Forelimb muscle (tissue), 1 donor: Measurements from ENCODE around the gene CACNA1C. TPM values are rescaled to one million over a fixed set of nuclear protein-coding genes. Genes with fewer than 3 reads are reported as not detected.

ENCODE experiments used
- DNase-seq: peaks from one replicate; pipeline ENCODE4 v3.0.0-alpha.2; 2013; ENCODE audit warnings: low read depth
- polyA plus RNA-seq: library from polyadenylated mRNA; unstranded; fragments of 120-200 nt; gene quantifications from one replicate; pipeline ENCODE4 v1.2.1, GENCODE V29; 2013; ENCODE audit not compliant: insufficient read length

The CACNA1C gene
- polyA plus RNA-seq, 1 donor = 3.2 TPM

GRCh38 chr12:2548081-2548480 is 495.3 kb downstream of the CACNA1C start:
- DNase-seq = no peak

- no peak for DNase-seq
Observed at GRCh38 chr12:2550561-2551411, 498.0 kb downstream of the CACNA1C start.

GRCh38 chr12:2551412-2551900 is 498.7 kb downstream of the CACNA1C start:
- DNase-seq = no peak

- DNase-seq = no peak
Observed at GRCh38 chr12:2552000-2552756, 499.4 kb downstream of the CACNA1C start.

GRCh38 chr12:2553388-2554126 is 500.8 kb downstream of the CACNA1C start:
- no peak for DNase-seq

- no peak for DNase-seq
Observed at GRCh38 chr12:2555487-2556082, 502.8 kb downstream of the CACNA1C start.

GRCh38 chr12:2557597-2557996 is 504.8 kb downstream of the CACNA1C start:
- no peak for DNase-seq

GRCh38 chr12:2559931-2560330 is 507.1 kb downstream of the CACNA1C start:
- no peak for DNase-seq

GRCh38 chr12:2560356-2560755 is 507.6 kb downstream of the CACNA1C start:
- no peak for DNase-seq

GRCh38 chr12:2561367-2561766 is 508.6 kb downstream of the CACNA1C start:
- no peak for DNase-seq

- DNase-seq = no peak
Observed at GRCh38 chr12:2562400-2562799, 509.6 kb downstream of the CACNA1C start.

- no peak for DNase-seq
Observed at GRCh38 chr12:2563709-2564108, 510.9 kb downstream of the CACNA1C start.

- no peak for DNase-seq
Observed at GRCh38 chr12:2566161-2566560, 513.4 kb downstream of the CACNA1C start.

GRCh38 chr12:2567711-2568110 is 514.9 kb downstream of the CACNA1C start:
- no peak for DNase-seq

GRCh38 chr12:2570562-2570961 is 517.8 kb downstream of the CACNA1C start:
- DNase-seq = no peak

- DNase-seq = no peak
Observed at GRCh38 chr12:2574355-2574935, 521.7 kb downstream of the CACNA1C start.

- no peak for DNase-seq
Observed at GRCh38 chr12:2575245-2575644, 522.5 kb downstream of the CACNA1C start.

- no peak for DNase-seq
Observed at GRCh38 chr12:2578211-2578610, 525.4 kb downstream of the CACNA1C start.

- DNase-seq = no peak
Observed at GRCh38 chr12:2578772-2579171, 526.0 kb downstream of the CACNA1C start.

- DNase-seq = no peak
Observed at GRCh38 chr12:2580821-2581220, 528.0 kb downstream of the CACNA1C start.
